ENCODE data around the gene GIT1.
A peak's percentile ranks its signal among the peaks of the same experiment; 100 is the strongest.

- TF ChIP-seq CTCF (IDR thresholded peaks at IDR 0.05), result peak; percentile 36
- TF ChIP-seq MEF2A (IDR thresholded peaks at IDR 0.05; ENCODE audit: borderline replicate concordance, low read depth), result no peak
- TF ChIP-seq CHD2 (IDR thresholded peaks at IDR 0.05; ENCODE audit: low read length, partially characterized antibody), result no peak
- TF ChIP-seq POLR2AphosphoS5 (IDR thresholded peaks at IDR 0.05; ENCODE audit: low read depth, low read length), result no peak
Measured at GRCh38 chr17:29585080-29585751, 4.2 kb downstream of the GIT1 start.
